RKO (cell line): ENCODE results near the gene GBP4.
A peak's percentile ranks its signal among the peaks of the same experiment; 100 is the strongest.

Experiments used
- DNase-seq: peaks from one replicate; pipeline ENCODE4 v3.0.0-alpha.2; 2016; ENCODE audit warnings: low spot score

Gene GBP4

DNA sequence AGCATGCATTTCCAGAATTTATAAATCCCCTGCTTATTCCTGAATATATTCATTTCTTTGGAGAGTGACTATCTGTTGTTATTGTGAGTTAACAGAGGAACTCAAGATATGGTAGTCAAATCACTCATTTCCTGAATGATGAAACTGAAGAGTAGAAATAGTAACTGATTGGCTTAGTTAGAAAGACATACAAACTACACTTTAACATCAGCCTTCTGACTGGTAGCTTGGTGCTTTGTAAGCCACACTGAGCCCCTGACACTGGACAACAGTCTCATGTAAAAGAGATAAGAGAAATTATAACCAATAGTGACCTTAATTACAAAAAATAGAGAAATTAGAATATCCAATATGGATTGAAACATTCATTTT, 27.7 kb downstream of the GBP4 start:
- peak; percentile 9 for DNase-seq

DNA sequence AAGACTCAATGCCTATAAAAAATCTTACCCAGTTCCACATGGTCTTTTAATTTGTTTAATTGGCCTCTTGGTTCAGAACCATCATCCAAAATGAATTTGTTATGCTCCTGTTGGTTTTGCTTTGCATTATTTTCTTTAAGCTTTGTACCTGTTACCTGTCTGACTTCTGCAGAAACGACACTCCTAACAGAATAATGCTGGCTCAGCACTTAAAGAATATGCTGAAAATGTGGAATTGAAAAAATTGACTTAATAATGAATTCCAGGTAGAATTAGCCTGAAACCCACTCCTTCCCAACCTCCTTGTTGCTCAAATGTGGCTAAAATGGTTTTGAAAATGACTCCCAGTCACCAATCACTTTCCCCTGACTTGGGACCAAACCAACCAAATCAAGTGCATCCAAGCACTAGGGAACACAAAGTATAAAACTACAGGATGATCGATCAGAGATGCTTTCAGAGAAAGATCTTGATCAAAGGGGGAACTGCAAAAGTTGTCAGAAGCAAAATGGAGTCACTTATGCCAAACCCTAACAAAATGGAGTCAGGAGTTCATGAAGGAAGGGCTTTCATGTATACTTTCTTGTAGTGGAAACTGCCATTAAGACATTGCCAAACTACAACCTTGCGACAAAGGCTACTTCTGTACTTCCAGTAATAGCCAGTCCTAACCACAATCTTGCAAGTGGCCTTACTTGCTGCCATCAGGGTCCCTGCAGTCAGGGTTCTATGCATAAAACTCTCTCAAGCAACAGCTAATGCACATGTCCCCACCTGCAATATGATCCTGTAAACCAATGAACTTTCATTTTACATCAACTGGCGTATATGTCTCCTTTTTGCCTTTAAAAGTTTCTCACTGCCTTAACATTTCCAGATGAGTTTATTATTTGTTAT, 28.3 kb downstream of the GBP4 start:
- no peak for DNase-seq

DNA sequence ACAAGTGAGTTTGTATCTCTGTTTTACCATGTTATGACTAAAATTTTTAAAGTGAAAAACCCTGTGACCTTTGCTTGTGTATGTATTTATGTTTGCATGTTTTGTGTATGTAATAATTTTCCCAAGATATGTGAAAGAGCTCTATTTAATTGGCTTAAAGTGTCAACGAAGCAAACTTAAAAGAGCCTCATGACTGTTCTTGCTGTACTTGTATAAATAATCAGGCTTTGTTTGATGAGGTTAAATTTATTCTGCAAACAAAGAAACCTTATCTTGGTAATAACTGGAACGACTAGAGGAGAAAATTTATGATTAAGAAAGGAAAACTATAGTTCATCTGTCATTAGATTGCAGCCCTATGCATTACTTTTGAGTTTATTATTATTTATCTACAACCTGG, 29.6 kb downstream of the GBP4 start:
- DNase-seq: no peak

DNA sequence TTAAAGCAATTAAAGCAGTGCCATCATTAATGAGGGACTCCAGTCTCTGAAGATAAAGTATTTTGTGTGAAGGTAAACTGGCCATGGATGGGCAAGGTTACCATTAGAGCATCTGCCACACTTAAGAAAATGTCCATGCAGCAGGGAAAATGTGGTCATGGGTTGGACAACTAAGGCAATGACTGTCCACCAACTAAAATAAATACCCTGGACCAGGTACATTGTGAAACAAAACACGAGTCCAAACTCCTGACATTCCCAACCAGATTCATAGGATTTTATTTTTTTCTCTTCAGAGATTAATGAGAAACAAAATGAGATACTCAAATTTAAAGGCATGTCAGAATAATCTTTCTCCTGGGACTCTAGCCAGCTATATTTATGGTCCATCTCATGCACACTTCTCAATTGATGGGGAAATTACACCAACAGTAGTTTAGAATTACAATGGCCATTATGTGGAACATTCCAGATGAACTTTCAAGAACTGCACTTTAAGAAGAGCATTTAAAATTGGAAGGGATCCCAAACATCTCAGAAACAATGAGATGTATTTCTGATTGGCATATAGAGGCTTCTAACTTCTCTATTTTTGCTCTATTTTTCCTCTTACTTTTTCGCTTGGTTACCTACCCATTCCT, 31.0 kb downstream of the GBP4 start:
- no peak for DNase-seq

DNA sequence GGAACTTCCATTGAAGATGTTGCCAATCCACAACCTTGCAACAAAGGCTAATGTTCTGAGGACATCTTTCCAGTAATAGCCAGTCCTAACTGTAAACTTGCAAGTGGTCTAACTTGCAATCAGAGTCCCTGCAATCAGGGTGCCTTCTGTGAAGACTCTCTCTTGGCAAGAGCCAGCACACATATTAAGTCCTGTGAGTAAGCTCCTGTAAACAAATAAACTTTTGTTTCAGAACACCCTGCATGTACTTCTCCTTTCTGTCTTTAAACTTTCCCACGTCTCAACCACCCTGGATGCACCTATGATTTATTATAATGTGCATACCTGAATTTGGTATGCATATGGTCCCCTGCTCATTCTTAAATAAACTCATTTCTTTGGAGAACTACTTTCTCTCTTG, 32.0 kb downstream of the GBP4 start:
- DNase-seq: no peak

DNA sequence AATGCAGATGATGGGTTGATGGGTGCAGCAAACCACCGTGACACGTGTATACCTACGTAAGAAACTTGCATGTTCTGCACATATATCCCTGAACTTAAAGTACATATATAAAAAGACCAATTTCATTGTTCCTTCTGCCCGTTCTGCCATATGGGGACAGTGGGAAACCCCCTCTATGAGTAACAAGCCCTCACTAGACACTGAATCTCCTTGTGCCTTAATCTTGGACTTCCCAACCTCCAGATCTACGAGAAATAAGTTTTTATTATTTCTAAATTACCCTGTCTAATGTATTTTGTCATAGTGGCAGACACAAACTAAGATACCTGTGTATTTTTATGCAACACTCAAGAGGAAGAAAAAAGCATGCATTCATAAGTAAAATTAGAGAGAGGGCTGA, 32.9 kb downstream of the GBP4 start:
- no peak for DNase-seq

DNA sequence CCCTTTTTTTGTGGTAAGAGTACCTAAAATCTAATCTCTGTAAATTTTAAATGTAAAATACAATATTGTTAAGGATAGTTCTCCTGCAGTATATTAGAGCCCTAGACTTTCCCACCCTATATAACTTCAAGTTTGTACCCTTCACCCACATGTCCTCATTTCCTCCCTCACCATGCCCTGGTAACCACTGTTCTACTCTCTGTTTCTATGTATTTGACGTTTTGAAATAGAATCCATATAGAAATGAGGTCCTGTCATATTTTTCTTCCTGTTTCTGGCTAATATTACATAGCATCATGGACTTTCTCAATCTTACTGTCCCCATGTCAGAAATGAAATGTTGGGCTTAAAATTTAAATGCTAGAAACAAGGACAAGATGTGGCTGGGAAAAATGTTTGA, 47.7 kb downstream of the GBP4 start:
- DNase-seq: no peak

DNA sequence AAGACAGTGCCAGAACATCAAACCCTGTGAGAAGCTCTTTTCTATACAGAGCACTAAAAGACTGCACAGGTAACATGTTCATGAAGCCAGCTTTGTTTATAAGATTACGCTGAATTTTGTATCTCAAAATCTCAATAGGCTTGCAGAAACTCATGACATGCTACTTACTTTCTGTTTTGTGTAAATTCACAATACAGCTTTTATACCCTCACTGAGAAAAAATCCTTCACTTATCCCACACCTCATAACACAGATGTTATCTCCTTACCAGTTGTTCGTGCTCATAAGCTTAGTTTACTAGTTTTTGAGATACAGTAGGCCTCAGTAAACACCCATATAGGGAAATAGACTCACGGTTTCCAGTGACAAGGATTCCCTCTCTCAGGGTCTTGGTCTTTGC, 48.8 kb downstream of the GBP4 start:
- DNase-seq: no peak

DNA sequence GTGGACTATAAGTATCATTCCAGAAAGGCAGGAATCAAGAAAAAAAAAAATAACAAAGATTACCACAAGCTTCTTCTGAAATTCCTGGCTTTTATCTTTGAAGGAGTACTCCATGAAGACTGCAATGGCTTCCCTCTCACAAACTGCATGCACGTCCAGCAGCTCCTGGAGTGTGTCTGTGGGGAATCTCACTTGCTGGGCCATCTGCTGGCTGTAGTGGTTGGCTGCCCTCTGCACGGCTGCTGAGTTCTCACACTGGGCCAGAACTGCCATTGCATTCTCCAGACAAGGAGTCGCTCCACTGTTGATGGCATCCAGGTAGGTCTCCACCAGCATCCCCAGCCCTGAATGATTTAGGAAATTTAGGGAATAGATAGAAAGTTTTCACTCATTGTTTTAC, 49.5 kb downstream of the GBP4 start:
- peak; percentile 47 for DNase-seq

DNA sequence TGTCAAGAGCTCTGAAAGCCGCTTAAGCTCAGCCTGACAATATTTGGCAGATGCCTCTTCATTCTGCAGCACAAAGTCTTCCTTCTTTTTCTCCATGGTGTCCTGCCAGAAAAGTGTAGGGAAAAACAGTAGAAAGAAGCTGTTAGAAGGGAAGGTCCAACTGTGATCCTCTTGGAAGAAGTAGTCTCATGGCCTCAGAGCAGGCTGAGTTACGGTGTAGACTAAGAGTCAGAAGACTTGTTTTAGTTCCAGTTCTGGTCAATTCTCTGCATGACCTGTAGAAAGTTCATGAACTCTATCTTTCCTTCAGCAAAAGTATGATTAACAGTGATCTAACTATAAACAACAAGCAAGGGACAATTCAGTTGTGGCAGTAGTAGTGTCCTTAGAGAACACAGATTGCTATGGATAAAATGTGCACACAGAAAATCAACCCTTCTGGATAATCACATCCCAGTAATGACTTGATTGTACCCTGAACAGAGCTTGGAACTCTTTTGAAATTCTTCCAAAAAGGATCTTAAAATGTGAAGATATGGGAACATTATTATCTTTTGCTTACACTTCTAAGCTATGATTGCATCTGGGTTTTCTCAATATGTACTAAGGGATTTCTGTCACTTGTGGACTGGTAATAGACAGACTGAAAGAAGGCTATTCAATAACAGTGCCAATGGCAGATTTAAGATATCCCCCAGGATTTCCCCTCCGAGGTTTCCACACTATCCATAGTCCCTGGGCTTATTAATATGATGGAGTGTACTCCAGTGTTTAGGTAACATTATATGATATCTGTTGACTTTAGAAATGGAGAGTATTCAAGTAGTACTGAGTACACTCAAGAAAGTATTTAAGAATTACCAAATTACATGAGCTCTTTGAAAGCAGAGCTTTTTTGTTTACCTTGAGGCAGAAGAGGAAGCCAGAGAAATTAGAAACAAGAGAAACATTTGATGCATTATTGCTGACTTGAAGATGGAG, 50.8 kb downstream of the GBP4 start:
- no peak for DNase-seq

DNA sequence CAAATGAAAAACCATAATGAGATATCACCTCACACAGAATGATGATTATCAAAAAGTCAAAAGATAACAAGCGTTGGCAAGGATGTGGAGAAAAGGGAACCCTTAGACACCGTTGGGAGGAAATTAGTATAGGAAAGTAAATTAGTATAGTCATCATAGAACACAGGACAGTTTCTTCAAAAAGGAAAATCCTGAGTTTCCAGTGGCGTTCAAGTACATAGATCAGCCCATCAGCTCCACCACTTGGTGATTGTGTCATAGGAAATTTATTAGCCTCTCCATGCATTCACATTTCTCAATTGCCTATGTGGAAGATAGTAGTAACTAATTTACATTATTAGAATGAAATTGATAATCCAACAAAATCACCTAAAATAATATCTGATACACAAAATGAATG, 52.0 kb downstream of the GBP4 start:
- no peak for DNase-seq

DNA sequence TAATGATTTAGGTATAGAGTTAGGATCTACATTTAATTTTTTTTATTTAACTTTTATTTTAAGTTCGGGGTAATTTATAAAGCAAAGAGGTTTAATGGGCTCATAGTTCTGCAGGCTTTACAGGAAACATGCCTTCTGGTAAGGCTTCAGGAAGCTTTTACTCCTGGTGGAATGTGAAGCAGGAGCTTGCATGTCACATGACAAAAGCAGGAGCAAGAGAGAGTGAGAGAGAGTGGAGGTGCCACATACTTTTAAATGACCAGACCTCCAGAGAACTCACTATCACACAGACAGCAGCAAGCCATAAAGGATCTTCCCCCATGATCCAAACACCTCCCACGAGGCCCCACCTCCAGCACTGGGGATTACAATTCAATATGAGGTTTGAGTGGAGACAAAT, 55.3 kb downstream of the GBP4 start:
- no peak for DNase-seq

DNA sequence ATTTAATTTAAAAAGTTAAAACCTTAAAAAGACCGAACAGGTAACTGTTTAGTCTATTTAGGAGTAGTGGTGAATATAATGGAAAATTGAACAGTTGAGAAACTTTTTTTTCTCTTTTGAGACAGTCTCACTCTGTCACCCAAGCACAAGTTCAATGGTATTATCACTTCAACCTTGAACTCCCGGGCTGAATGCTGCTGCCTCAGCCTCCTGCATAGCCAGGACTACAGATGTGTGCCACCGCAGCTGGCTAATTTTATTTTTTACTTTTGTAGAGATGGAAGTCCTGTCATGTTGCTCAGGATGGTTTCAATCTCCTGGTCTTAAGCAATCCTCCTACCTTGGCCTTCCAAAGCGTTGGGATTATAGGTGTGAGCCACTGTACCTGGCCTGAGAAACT, 56.6 kb downstream of the GBP4 start:
- DNase-seq: no peak

DNA sequence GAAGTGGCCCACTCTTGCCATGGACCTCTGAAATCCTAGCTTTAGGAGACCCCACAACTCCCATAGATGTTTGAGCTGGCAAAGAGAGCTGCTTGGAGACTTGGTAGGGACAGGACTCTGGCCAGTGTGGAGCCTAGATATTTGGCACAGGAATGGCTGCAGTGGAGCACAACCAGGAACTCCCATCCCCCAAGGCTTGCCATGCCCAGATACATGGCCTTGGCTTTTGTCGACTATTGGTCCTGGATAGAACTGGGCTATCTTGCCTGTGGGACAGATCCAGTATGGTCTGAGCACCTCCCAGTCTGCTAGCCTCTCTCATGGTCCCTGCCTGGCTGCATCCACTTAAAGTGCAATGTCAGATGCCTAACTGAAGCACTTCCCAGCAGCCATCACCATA, 65.0 kb downstream of the GBP4 start:
- DNase-seq: no peak
